Lower leg skin (tissue), 4 donors: ENCODE data around the gene DPCD. TPM values are rescaled to one million over a fixed set of nuclear protein-coding genes. Genes with fewer than 3 reads are reported as not detected.

Experiments used
- DNase-seq, 2 donors: peaks; one replicate each; pipeline ENCODE4 v3.0.0-alpha.2; 2019; ENCODE audit warnings: low spot score in 2 of 2
- H3K4me3 ChIP-seq: fragments of 200-600 bp; sonication (generic); 2 replicates; pipeline ENCODE4 v1.5.1; 2017; ENCODE audit warnings: mild to moderate bottlenecking, low read depth; ENCODE audit not compliant: poor library complexity, severe bottlenecking
- POLR2A ChIP-seq, 2 donors: fragments of 450-650 bp; IDR thresholded peaks; one replicate each; pipeline ENCODE4 v1.6.1; 2016 to 2017; ENCODE audit warnings: antibody characterized with exemption in 2 of 2, mild to moderate bottlenecking in 1 of 2, moderate library complexity in 1 of 2
- WGBS, 2 donors: methylation state at CpG; one replicate each; pipeline ENCODE4 v1.1.5; 2018; 5-methylcytosine and 5-hydroxymethylcytosine counted together
- intact Hi-C: fragments of 100-400 bp; cut with DNase I; formaldehyde crosslinking; loops from one replicate; pipeline ENCODE4 v1.15.0; 2023; ENCODE audit warnings: low total_unique reads
- total RNA-seq, 4 donors: library from RNA; depleted of rRNA; stranded (reverse); fragments of >200 nt; gene quantifications; one replicate each; pipeline ENCODE4 v1.1.0, GENCODE V29; 2016
- TF ChIP-seq, protein P1 (sequence below), 3 donors: fragments of 450-650 bp; IDR thresholded peaks; one replicate each; pipeline ENCODE4 v1.5.1; 2016; ENCODE audit warnings: antibody characterized with exemption in 3 of 3, mild to moderate bottlenecking in 3 of 3, moderate library complexity in 2 of 3

Gene DPCD
- 10 to 100 TPM in 3 of 4 donors, 1 to 10 TPM in 1; 9.6 to 18.4 (median 11.4) TPM for total RNA-seq

DNA sequence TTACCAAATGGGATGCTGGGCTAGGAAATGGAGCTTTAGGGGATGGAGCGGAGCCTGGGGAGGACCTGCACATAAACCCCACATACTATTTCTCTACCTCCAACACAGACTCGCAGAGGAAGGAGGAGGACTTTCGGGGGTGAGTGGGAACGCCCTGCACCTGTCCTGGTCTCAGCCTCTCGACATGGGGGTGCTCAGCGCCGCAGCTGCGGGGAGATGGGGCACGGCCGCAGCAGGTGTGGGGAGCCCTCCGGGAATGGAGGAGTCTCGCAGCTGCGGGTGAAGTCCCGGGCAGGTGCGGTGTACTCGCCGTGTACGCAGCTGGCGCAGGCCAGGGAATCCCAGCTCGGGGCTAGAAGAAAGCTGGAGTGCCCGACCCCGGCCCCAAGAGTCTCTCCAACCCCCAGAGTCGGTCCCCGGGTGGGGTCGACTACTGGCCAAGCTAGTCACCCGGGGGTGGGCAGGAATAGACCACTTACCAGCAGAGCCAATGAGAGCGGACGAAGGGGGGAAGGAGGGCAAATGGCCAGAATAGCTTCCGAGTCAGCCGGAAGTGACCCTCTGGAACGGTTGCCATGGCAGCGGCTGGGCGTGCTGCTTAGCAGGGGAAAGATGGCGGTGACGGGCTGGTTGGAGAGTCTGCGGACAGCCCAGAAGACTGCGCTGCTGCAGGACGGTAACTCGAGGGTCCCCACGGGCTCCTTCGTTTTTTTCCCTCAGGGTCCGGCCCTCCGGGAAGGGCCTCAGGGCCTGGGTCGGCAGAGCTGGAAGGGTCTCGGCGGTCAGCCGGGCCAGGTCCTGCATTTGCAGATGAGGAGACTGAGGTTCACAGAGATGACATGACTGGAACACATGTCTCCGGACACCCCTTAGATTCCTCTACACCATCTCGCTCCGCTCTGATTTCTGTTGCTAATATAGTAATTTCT lies at the start of gene DPCD, which contains the start of gene POLL:
DPCD (plus strand) TSS at position 597 of the 929 bp plus-strand sequence; CDS start at position 613, 16 bp downstream.
POLL (minus strand) TSS at position 533 of the 929 bp plus-strand sequence. CDS start 897 bp downstream, outside the sequence.
- intact Hi-C loops: no loop called here
- WGBS, 2 donors: 1% methylated on average over 36 to 50 of the region's 50 CpGs
- peak; percentile 95 to 99 for DNase-seq
- H3K4me3 ChIP-seq: peak within 1 kb of the TSS; percentile 67
- TF ChIP-seq POLR2A (IDR thresholded peaks at IDR 0.05): no peak
- TF ChIP-seq, protein P1, sequence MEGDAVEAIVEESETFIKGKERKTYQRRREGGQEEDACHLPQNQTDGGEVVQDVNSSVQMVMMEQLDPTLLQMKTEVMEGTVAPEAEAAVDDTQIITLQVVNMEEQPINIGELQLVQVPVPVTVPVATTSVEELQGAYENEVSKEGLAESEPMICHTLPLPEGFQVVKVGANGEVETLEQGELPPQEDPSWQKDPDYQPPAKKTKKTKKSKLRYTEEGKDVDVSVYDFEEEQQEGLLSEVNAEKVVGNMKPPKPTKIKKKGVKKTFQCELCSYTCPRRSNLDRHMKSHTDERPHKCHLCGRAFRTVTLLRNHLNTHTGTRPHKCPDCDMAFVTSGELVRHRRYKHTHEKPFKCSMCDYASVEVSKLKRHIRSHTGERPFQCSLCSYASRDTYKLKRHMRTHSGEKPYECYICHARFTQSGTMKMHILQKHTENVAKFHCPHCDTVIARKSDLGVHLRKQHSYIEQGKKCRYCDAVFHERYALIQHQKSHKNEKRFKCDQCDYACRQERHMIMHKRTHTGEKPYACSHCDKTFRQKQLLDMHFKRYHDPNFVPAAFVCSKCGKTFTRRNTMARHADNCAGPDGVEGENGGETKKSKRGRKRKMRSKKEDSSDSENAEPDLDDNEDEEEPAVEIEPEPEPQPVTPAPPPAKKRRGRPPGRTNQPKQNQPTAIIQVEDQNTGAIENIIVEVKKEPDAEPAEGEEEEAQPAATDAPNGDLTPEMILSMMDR (IDR thresholded peaks at IDR 0.05): no peak

DNA sequence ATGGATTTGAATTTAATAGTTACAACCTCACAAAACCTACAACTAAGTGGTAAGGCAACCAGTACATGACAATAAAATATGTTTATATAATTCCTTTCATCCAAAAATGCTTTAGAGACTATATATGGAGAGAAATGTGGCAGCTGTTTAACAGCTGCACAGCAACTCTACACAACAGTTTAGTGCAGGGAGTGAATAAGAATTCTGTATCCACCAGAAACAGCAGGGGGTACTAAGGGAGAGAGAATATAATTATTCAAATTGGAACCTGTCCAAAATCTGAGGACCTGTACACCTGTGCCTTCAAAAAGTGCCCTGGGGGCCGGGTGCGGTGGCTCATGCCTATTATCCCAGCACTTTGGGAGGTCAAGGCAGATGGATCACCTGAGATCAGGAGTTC lies 49.7 kb upstream of the DPCD start:
- intact Hi-C loops: no loop called here
- TF ChIP-seq, protein P1 (IDR thresholded peaks at IDR 0.05): no peak
- TF ChIP-seq POLR2A (IDR thresholded peaks at IDR 0.05): no peak
- DNase-seq: no peak
- no peak overlapping the region for H3K4me3 ChIP-seq
- WGBS, 2 donors: 80 to 90% methylated on average over 2 of the region's 2 CpGs

DNA sequence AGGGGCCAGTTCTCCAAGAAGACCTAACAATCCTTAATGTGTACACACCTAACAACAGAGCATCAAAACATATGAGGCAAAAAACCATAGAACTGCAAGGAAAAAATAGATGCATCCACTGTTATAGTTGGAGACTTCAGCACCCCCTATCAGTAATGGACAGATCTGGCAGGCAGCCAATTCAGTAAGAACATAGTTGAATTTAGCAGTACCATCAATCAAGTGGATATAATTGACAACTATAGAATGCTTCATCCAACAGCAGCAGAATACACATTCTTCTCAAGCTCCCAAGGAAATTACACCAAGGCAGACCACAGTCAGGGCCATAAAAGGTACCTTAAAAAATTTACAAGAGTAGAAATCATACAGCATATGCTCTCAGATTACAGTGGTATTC lies 42.2 kb upstream of the DPCD start:
- TF ChIP-seq, protein P1 (IDR thresholded peaks at IDR 0.05): no peak
- TF ChIP-seq POLR2A (IDR thresholded peaks at IDR 0.05): no peak
- no peak for DNase-seq
- intact Hi-C loops: no loop called here
- H3K4me3 ChIP-seq: no peak overlapping the region

DNA sequence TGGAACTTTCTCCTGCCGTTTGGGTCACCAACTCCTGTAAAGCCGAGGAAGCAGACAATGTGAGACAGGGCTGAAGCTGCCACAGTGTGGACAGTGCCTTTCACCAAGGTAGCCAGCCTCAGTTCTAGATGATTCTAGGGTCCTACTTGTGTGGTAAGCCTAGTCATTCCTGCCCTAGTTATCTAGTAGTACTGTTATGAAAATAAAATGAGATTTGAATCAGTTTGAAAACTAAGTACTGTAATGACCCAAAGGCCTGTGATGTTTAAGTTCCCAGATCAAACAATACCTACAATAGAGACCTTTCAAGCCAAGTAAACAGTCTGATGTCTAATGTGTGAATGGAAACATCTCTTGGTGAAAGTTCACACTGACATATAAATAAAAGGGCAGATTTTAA lies 37.2 kb upstream of the DPCD start:
- intact Hi-C loops: loop anchor here (5.0 kb wide), 1 partner anchor 1361 kb away; no protein-coding TSS in a partner anchor
- no peak for DNase-seq
- H3K4me3 ChIP-seq: no peak overlapping the region
- TF ChIP-seq, protein P1 (IDR thresholded peaks at IDR 0.05): no peak
- no peak for TF ChIP-seq POLR2A (IDR thresholded peaks at IDR 0.05)
- WGBS, 2 donors: 93 to 95% methylated on average over 2 of the region's 2 CpGs

DNA sequence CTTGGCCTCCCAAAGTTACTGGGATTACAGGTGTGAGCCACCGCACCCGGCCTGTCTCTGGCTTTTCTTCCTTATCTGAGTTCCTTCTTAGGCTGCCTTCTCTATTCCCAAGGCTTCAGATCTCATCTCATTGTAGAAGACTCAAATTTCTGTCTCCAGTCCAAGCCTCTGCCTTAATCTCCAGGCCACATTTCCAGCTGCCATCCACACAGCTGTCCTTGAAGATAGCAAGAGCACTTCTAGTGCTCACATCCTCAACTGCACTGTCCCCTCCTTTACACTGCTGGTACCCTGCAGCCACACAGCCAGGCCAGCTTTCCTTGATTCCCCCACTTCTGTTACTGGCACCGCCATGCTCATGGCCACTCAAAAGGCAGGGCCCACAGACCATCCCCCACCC lies 35.7 kb upstream of the DPCD start:
- 98 to 100% methylated on average over 3 of the region's 3 CpGs for WGBS, 2 donors
- DNase-seq: peak in 1 of 2 donors; percentile 74
- intact Hi-C loops: loop anchor here (5.0 kb wide), 1 partner anchor 1360 kb away; no protein-coding TSS in a partner anchor
- no peak overlapping the region for H3K4me3 ChIP-seq
- no peak for TF ChIP-seq POLR2A (IDR thresholded peaks at IDR 0.05)
- TF ChIP-seq, protein P1 (IDR thresholded peaks at IDR 0.05): no peak
